Cardiac muscle cell (in vitro differentiated cells and primary cell): ENCODE results near the gene DDX28. TPM values are rescaled to one million over a fixed set of nuclear protein-coding genes. Genes with fewer than 3 reads are reported as not detected.

ENCODE experiments used
- DNase-seq, 2 donors: peaks; one replicate each; pipeline versions ENCODE4 v3.0.0 to v3.0.0-alpha.2; 2010 to 2017; ENCODE audit warnings: low read depth in 1 of 2, low spot score in 1 of 2
- H3K27ac ChIP-seq: fragments of 200-600 bp; sonication (generic); 2 replicates; pipeline ENCODE4 v1.5.1; 2016
- H3K27me3 ChIP-seq: fragments of 200-600 bp; sonication (generic); 2 replicates; pipeline ENCODE4 v1.6.0; 2016; ENCODE audit warnings: control low read depth
- H3K36me3 ChIP-seq: fragments of 200-600 bp; sonication (generic); 2 replicates; pipeline ENCODE4 v1.5.1; 2016; ENCODE audit warnings: control low read depth
- H3K4me1 ChIP-seq: fragments of 200-600 bp; sonication (generic); 2 replicates; pipeline ENCODE4 v1.8.1; 2017; ENCODE audit warnings: low read depth, mild to moderate bottlenecking, mixed run types
- H3K4me3 ChIP-seq: fragments of 200-600 bp; sonication (generic); 2 replicates; pipeline ENCODE4 v1.5.1; 2016; ENCODE audit warnings: mild to moderate bottlenecking
- H3K9me3 ChIP-seq: fragments of 200-600 bp; sonication (generic); 2 replicates; pipeline ENCODE4 v1.5.1; 2017; ENCODE audit warnings: low read depth, mild to moderate bottlenecking, control low read depth
- polyA plus RNA-seq: library from polyadenylated mRNA; unstranded; fragments of >200 nt; fragmentation: Nextera tagmentation; extraction: Ambion mirVana; gene quantifications from 2 replicates; pipeline ENCODE4 v1.2.1, GENCODE V29; 2016
- total RNA-seq: library from RNA; depleted of rRNA; stranded (reverse); fragments of >200 nt; gene quantifications from 2 replicates; pipeline ENCODE4 v1.2.3, GENCODE V29; 2016
- TF ChIP-seq, protein P1 (sequence below): IDR thresholded peaks from 2 replicates; pipeline ENCODE4 v1.5.1; 2012; ENCODE audit warnings: low read depth, mild to moderate bottlenecking, low read length

The DDX28 gene
- total and polyA plus RNA-seq, 2 experiments from 2014 or later, result 15.3 to 20.1 TPM

DNA sequence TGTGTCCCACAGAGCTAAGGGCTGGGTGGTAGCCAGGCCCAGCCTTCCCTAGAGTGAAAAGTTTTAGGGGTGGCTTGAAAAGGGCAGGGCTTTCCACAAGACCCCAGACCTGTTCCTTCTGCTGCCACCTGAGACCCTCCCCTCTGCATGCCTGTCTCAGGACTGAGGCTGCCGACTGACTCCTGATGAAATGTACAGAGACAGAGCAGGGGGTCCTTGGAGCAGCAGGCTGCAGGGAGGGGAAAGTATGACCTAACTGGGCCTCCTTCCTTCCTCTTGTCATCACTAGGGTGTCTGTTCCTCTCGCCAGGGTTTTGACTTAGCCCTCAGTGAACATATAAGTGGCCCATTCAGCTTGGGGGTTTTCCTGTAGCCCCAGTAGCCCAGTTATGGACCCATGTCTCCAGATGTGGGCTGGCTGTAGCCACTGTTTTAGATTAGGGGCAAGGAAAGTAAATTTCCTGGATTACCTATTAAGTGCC, 47.3 kb upstream of the DDX28 start:
- TF ChIP-seq, protein P1, sequence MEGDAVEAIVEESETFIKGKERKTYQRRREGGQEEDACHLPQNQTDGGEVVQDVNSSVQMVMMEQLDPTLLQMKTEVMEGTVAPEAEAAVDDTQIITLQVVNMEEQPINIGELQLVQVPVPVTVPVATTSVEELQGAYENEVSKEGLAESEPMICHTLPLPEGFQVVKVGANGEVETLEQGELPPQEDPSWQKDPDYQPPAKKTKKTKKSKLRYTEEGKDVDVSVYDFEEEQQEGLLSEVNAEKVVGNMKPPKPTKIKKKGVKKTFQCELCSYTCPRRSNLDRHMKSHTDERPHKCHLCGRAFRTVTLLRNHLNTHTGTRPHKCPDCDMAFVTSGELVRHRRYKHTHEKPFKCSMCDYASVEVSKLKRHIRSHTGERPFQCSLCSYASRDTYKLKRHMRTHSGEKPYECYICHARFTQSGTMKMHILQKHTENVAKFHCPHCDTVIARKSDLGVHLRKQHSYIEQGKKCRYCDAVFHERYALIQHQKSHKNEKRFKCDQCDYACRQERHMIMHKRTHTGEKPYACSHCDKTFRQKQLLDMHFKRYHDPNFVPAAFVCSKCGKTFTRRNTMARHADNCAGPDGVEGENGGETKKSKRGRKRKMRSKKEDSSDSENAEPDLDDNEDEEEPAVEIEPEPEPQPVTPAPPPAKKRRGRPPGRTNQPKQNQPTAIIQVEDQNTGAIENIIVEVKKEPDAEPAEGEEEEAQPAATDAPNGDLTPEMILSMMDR, result no peak
- Histone ChIP-seq H3K4me3 (no peak overlapping the region), H3K27me3 (no peaks in the 10 kb centered on the region), H3K9me3 (no peaks in the 10 kb centered on the region), H3K27ac (no peak overlapping the region), H3K4me1 (no peaks in the 10 kb centered on the region), H3K36me3 (peaks cover 10% of the 10 kb centered on the region)
- DNase-seq, result no peak

DNA sequence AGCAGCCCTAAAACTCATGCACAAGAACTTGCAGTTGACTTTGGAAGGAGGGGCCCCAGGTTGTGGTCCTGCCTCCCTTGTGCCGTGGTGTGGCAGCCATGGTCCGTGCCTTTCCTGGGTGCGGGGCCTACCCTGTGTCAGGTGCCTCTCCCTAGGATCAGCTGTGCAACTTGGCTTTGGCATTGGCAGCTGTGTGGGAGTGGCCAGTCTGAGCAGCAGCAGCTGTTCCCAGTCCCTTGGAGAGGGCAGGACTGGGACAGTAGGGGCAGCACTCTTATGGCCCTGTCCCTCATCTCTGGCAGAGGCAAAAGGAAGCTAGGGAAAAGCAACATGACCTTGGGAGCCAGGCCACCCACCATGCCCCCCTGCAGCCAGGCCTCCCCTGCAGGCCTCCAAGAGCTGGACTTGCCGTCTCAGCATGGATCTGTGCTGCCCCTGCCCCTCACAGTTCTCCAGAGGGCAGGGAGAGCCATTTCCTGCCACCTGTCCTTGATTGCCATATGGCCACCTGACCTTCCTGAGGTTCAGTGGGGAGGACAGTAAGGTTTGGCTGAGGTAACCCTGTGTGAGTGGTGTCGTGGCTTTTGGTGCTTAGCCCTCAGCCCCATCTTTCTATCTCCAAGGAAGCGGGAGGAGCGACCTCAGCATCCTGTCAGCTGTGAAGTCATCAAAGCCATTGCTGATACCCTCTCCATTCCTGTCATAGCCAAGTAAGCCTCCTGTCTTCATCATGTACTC, 46.6 kb upstream of the DDX28 start:
- no peak overlapping the region for H3K27ac ChIP-seq
- no peak for DNase-seq
- peaks cover 10% of the 10 kb centered on the region for H3K36me3 ChIP-seq
- H3K4me1 ChIP-seq, result no peaks in the 10 kb centered on the region
- H3K4me3 ChIP-seq, result no peak overlapping the region
- no peaks in the 10 kb centered on the region for H3K27me3 ChIP-seq
- TF ChIP-seq, protein P1, result no peak
- no peaks in the 10 kb centered on the region for H3K9me3 ChIP-seq

DNA sequence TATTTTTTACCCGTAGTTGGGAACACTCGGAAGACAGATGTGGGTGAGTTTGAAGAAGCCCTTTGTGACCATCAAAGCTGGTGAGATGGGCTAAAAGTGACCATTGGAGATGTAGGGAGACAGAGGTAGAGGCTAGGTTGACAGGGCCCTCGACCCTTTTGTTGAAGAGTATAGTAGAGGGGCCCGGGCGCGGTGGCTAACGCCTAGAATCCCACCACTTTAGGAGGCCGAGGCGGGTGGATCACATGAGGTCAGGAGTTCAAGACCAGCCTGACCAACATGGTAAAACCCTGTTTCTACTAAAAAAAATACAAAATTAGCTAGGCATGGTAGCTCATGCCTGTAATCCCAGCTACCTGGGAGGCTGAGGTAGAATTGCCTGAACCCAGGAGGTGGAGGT, 45.9 kb upstream of the DDX28 start:
- no peaks in the 10 kb centered on the region for H3K4me1 ChIP-seq
- peaks cover 10% of the 10 kb centered on the region for H3K36me3 ChIP-seq
- no peaks in the 10 kb centered on the region for H3K27me3 ChIP-seq
- no peak for DNase-seq
- TF ChIP-seq, protein P1, result no peak
- H3K27ac ChIP-seq, result no peak overlapping the region
- no peaks in the 10 kb centered on the region for H3K9me3 ChIP-seq
- no peak overlapping the region for H3K4me3 ChIP-seq

DNA sequence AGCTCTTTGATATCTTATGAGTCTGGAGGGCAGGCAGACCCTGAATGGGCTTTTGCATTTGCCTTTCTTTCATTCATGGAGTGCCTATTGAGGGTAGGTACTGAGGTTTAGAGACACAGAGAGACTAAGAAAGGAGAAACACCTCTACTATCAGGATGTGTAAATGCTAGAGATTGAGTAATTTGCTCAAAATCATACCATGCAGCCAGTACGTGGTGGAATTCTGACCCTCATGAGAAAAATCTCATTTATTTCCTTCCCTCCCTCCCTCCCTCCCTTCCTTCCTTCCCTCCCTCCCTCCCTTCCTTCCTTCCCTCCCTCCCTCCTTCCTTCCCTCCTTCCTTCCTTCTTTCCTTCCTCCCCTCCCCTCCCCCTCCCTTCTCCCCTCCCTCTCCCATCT, 43.7 kb upstream of the DDX28 start:
- Histone ChIP-seq H3K4me1 (no peaks in the 10 kb centered on the region), H3K36me3 (peaks cover 6% of the 10 kb centered on the region), H3K27me3 (no peaks in the 10 kb centered on the region), H3K4me3 (no peak overlapping the region), H3K9me3 (no peaks in the 10 kb centered on the region), H3K27ac (no peak overlapping the region)
- no peak for DNase-seq
- TF ChIP-seq, protein P1, result no peak

DNA sequence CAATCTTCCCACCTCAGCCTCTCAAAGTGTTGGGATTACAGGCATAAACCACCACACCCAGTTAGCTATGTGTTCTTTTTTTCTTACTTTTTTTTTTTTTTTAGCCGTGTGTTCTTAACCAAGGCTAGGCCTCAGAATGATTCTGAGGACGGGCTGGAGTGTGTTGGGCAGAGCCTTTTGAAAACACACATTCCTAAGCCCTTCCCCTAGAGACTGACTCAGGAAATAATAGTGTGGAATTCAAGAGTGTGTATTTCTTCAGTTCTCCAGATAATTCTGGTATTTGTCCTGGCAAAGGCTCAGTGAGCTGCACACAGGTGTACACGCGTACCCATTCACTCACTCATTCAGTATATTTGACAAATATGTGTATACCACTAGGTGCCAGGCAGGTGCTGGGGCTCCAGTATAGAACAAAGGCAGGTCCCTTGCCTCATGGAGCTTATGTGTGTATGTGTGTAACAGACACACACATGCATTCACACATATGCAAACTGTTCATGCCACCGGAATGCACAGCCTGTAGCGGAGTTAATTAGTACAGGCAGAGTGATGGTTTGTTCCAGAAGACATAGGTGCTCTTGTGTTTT, 42.8 kb upstream of the DDX28 start:
- H3K4me1 ChIP-seq, result no peaks in the 10 kb centered on the region
- no peaks in the 10 kb centered on the region for H3K9me3 ChIP-seq
- peak in 1 of 2 donors; percentile 92 for DNase-seq
- H3K27me3 ChIP-seq, result no peaks in the 10 kb centered on the region
- H3K27ac ChIP-seq, result no peak overlapping the region
- peaks cover 3% of the 10 kb centered on the region for H3K36me3 ChIP-seq
- TF ChIP-seq, protein P1, result no peak
- no peak overlapping the region for H3K4me3 ChIP-seq
